Activated T-cell treated with anti-CD3 and anti-CD28 coated beads for 1 hour (primary cell): Measurements from ENCODE around the gene WWOX.

ENCODE experiments used
- DNase-seq: peaks from one replicate; pipeline ENCODE4 v3.0.0-alpha.2; 2020; ENCODE audit warnings: low read depth

Gene WWOX

GRCh38 chr16:78105517-78105916, 6.1 kb downstream of the WWOX start:
- DNase-seq, result no peak

- no peak for DNase-seq
Observed at GRCh38 chr16:78106686-78107085, 7.2 kb downstream of the WWOX start.

- no peak for DNase-seq
Observed at GRCh38 chr16:78108451-78108850, 9.0 kb downstream of the WWOX start.

GRCh38 chr16:78113258-78113657, 13.8 kb downstream of the WWOX start:
- no peak for DNase-seq

- no peak for DNase-seq
Observed at GRCh38 chr16:78115659-78116058, 16.2 kb downstream of the WWOX start.

- DNase-seq, result no peak
Observed at GRCh38 chr16:78116946-78117345, 17.5 kb downstream of the WWOX start.

- no peak for DNase-seq
Observed at GRCh38 chr16:78117391-78117790, 17.9 kb downstream of the WWOX start.

GRCh38 chr16:78118469-78119025, 19.1 kb downstream of the WWOX start:
- DNase-seq, result no peak

GRCh38 chr16:78122774-78123315, 23.4 kb downstream of the WWOX start:
- no peak for DNase-seq

- no peak for DNase-seq
Observed at GRCh38 chr16:78125112-78125844, 25.8 kb downstream of the WWOX start.

- no peak for DNase-seq
Observed at GRCh38 chr16:78126662-78127061, 27.2 kb downstream of the WWOX start.

- DNase-seq, result no peak
Observed at GRCh38 chr16:78127130-78127529, 27.7 kb downstream of the WWOX start.

- DNase-seq, result no peak
Observed at GRCh38 chr16:78128913-78129312, 29.5 kb downstream of the WWOX start.

GRCh38 chr16:78129349-78129748, 29.9 kb downstream of the WWOX start:
- no peak for DNase-seq

GRCh38 chr16:78130083-78130608, 30.7 kb downstream of the WWOX start:
- no peak for DNase-seq

GRCh38 chr16:78130950-78131349, 31.5 kb downstream of the WWOX start:
- no peak for DNase-seq

GRCh38 chr16:78133919-78134318, 34.5 kb downstream of the WWOX start:
- DNase-seq, result no peak

- DNase-seq, result no peak
Observed at GRCh38 chr16:78134944-78135619, 35.6 kb downstream of the WWOX start.

GRCh38 chr16:78137179-78137578, 37.7 kb downstream of the WWOX start:
- DNase-seq, result no peak

- DNase-seq, result no peak
Observed at GRCh38 chr16:78137782-78138616, 38.5 kb downstream of the WWOX start.

GRCh38 chr16:78140818-78141466, 41.5 kb downstream of the WWOX start:
- DNase-seq, result no peak
